Keratinocyte (primary cell): ENCODE results near the gene SLC1A4. TPM values are rescaled to one million over a fixed set of nuclear protein-coding genes. Genes with fewer than 3 reads are reported as not detected.

Experiments used
- DNase-seq: peaks from one replicate; pipeline ENCODE4 v3.0.0-alpha.2; 2011; ENCODE audit warnings: low read depth, missing footprints, low spot score
- FAIRE-seq: peaks from 2 replicates; lab custom pipeline; 2011; peaks lifted over from hg19 to GRCh38; lab: Jason Lieb, UNC
- H2AFZ ChIP-seq: 2 replicates; pipeline ENCODE4 v1.6.0; 2012; ENCODE audit warnings: low read length, control low read depth, inconsistent platforms; ENCODE audit not compliant: control insufficient read depth
- H3K27ac ChIP-seq: 2 replicates; pipeline ENCODE4 v1.5.1; 2011; ENCODE audit warnings: low read length; ENCODE audit not compliant: control insufficient read depth, insufficient read depth
- H3K27me3 ChIP-seq: 3 replicates; pipeline ENCODE4 v1.6.0; 2011; ENCODE audit warnings: low read length; ENCODE audit not compliant: control insufficient read depth, insufficient read depth; ENCODE audit errors: extremely low read depth
- H3K36me3 ChIP-seq, 2 experiments: 2 replicates in 1 of 2; 3 replicates in 1 of 2; pipeline ENCODE4 v1.5.1; 2011; ENCODE audit warnings: low read length in 2 of 2, mild to moderate bottlenecking in 1 of 2; ENCODE audit not compliant: control insufficient read depth in 2 of 2, insufficient read depth in 2 of 2; ENCODE audit errors: extremely low read depth in 1 of 2
- H3K4me1 ChIP-seq: 3 replicates; pipeline ENCODE4 v1.5.1; 2011; ENCODE audit warnings: low read length; ENCODE audit not compliant: control insufficient read depth, insufficient read depth; ENCODE audit errors: extremely low read depth
- H3K4me2 ChIP-seq: 3 replicates; pipeline ENCODE4 v1.6.0; 2011; ENCODE audit warnings: low read depth, low read length; ENCODE audit not compliant: control insufficient read depth, insufficient read depth; ENCODE audit errors: extremely low read depth
- H3K4me3 ChIP-seq, 3 experiments: fragments of 200-600 bp in 1 of 3; sonication (generic) in 1 of 3; 2 replicates in 2 of 3; 3 replicates in 1 of 3; pipeline ENCODE4 v1.5.1; 2011 to 2016; ENCODE audit warnings: low read length in 3 of 3, mild to moderate bottlenecking in 3 of 3, control low read depth in 2 of 3, inconsistent platforms in 1 of 3, low read depth in 1 of 3, mixed read lengths in 1 of 3, mixed run types in 1 of 3, moderate library complexity in 1 of 3; ENCODE audit not compliant: control insufficient read depth in 2 of 3, insufficient read depth in 2 of 3; ENCODE audit errors: extremely low read depth in 1 of 3
- H3K79me2 ChIP-seq: 2 replicates; pipeline ENCODE4 v1.6.0; 2012; ENCODE audit warnings: low read length; ENCODE audit not compliant: control insufficient read depth, insufficient read depth
- H3K9ac ChIP-seq: 3 replicates; pipeline ENCODE4 v1.6.0; 2011; ENCODE audit warnings: low read length; ENCODE audit not compliant: control insufficient read depth, insufficient read depth; ENCODE audit errors: extremely low read depth
- H3K9me1 ChIP-seq: 3 replicates; pipeline ENCODE4 v1.6.0; 2011; ENCODE audit warnings: low read length; ENCODE audit not compliant: control insufficient read depth, insufficient read depth; ENCODE audit errors: extremely low read depth
- H3K9me3 ChIP-seq: 2 replicates; pipeline ENCODE4 v1.5.1; 2012; ENCODE audit warnings: low read depth, low read length; ENCODE audit not compliant: control insufficient read depth
- H4K20me1 ChIP-seq: 3 replicates; pipeline ENCODE4 v1.6.0; 2011; ENCODE audit warnings: low read length; ENCODE audit not compliant: control insufficient read depth, insufficient read depth; ENCODE audit errors: extremely low read depth
- EZH2 ChIP-seq: IDR thresholded peaks from one replicate; pipeline ENCODE4 v1.6.1; 2012; ENCODE audit warnings: inconsistent platforms, mild to moderate bottlenecking, low read length, moderate library complexity
- dilution Hi-C: fragments of 300-500 bp; cut with MboI; formaldehyde crosslinking; loops from one replicate; pipeline ENCODE4 v1.7.0; 2020; ENCODE audit warnings: low sequenced_read_pairs; ENCODE audit not compliant: extremely low pct_ligation_motif_present
- polyA plus RNA-seq, 5 experiments: library from polyadenylated mRNA; depleted of rRNA in 3 of 5; stranded (reverse) in 3 of 5; stranded (forward) in 1 of 5; unstranded in 1 of 5; fragments of >200 nt; gene quantifications; 1 replicate in 1 of 5; 2 replicates in 3 of 5; 3 replicates in 1 of 5; pipeline versions ENCODE4 v1.2.1 to v1.2.3, GENCODE V29; 2011 to 2012; ENCODE audit warnings: missing spikeins in 2 of 5, low read depth in 1 of 5, low replicate concordance in 1 of 5
- TF ChIP-seq, protein P1 (sequence below), 3 experiments: IDR thresholded peaks in 1 of 3; conservative IDR thresholded peaks in 1 of 3; optimal IDR thresholded peaks in 1 of 3; 2 replicates in 2 of 3; 3 replicates in 1 of 3; pipeline versions ENCODE3 to v1.5.1; 2011; ENCODE audit warnings: low read length in 3 of 3, mild to moderate bottlenecking in 3 of 3, moderate library complexity in 2 of 3, control low read depth in 1 of 3, inconsistent platforms in 1 of 3; ENCODE audit not compliant: insufficient read depth in 2 of 3; ENCODE audit errors: extremely low read depth in 1 of 3

The SLC1A4 gene
- polyA plus RNA-seq, 1 donor (not counting 4 experiments of a cell fraction or from before 2014, with no cell fraction given), result 8.2 TPM

DNA sequence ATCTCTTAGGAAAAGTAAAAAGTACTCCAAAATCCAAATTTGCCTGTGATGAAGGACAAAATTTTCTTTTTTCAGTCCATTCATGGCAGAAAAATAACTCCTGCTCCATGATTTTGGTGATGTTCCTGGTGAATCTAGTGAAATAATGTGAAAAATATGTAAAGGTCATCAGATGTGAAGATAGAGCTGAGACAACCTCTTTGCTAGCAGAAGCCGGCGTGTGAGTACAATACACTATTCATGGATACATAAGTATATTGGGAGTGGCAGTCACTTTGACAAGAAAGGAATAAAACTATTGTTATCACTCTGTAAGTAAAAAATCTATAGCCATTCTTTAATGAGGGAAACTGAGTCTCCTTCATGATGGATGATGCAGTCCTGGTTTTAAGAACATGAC, 6.3 kb upstream of the SLC1A4 start:
- Histone ChIP-seq H3K9me1 (no peaks in the 10 kb centered on the region), H3K4me3 (no peak overlapping the region), H3K9ac (no peak overlapping the region), H3K4me2 (no peak overlapping the region), H3K9me3 (no peaks in the 10 kb centered on the region), H3K27me3 (no peaks in the 10 kb centered on the region), H2AFZ (no peak overlapping the region), H3K79me2 (no peaks in the 10 kb centered on the region), H4K20me1 (no peaks in the 10 kb centered on the region), H3K36me3 (no peaks in the 10 kb centered on the region), H3K27ac (no peak overlapping the region), H3K4me1 (peaks cover 26% of the 10 kb centered on the region)
- DNase-seq, result no peak
- TF ChIP-seq, protein P1, sequence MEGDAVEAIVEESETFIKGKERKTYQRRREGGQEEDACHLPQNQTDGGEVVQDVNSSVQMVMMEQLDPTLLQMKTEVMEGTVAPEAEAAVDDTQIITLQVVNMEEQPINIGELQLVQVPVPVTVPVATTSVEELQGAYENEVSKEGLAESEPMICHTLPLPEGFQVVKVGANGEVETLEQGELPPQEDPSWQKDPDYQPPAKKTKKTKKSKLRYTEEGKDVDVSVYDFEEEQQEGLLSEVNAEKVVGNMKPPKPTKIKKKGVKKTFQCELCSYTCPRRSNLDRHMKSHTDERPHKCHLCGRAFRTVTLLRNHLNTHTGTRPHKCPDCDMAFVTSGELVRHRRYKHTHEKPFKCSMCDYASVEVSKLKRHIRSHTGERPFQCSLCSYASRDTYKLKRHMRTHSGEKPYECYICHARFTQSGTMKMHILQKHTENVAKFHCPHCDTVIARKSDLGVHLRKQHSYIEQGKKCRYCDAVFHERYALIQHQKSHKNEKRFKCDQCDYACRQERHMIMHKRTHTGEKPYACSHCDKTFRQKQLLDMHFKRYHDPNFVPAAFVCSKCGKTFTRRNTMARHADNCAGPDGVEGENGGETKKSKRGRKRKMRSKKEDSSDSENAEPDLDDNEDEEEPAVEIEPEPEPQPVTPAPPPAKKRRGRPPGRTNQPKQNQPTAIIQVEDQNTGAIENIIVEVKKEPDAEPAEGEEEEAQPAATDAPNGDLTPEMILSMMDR (optimal IDR thresholded peaks at IDR 0.05 in 1 of 3, IDR thresholded peaks at IDR 0.05 in 1 of 3, conservative IDR thresholded peaks at IDR 0.05 in 1 of 3; ENCODE audit: extremely low read depth in 1 of 3, insufficient read depth in 2 of 3, low read length in 3 of 3), result no peak
- TF ChIP-seq EZH2, result no peak
- no peak for FAIRE-seq
- dilution Hi-C loops, result no loop called here

DNA sequence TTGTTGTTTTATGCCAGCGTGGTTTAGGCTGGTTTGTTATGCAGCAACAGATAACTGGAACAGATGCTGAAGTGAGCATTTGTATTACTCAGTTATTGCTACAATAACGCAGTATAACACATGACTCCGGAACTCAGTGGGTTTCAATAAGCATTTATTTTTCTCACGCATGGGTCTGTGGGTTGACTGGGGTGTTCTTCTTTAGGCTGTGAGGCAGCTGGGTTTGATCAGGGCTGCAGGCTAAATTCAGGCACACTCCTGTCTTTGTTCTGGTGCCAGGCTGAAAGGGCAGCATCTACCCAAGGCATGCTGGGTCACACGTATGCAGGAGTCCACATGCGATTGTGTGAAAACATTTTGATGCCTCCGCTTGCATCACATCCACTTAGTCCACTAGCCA, 3.8 kb upstream of the SLC1A4 start:
- Histone ChIP-seq H3K79me2 (no peaks in the 10 kb centered on the region), H3K4me1 (peaks cover 8% of the 10 kb centered on the region), H4K20me1 (no peaks in the 10 kb centered on the region), H3K4me3 (no peak overlapping the region), H3K4me2 (no peak overlapping the region), H3K9me3 (no peaks in the 10 kb centered on the region), H3K9ac (no peak overlapping the region), H3K27me3 (no peaks in the 10 kb centered on the region), H3K27ac (no peak overlapping the region), H3K9me1 (no peaks in the 10 kb centered on the region), H2AFZ (no peak overlapping the region), H3K36me3 (no peaks in the 10 kb centered on the region)
- FAIRE-seq (no peak), DNase-seq (no peak)
- dilution Hi-C loops, result no loop called here
- no peak for TF ChIP-seq EZH2
- TF ChIP-seq, protein P1 (optimal IDR thresholded peaks at IDR 0.05 in 1 of 3, IDR thresholded peaks at IDR 0.05 in 1 of 3, conservative IDR thresholded peaks at IDR 0.05 in 1 of 3; ENCODE audit: extremely low read depth in 1 of 3, insufficient read depth in 2 of 3, low read length in 3 of 3), result no peak
